Activated T-helper 1 cell treated with anti-CD3 and anti-CD28 coated beads, Interleukin-12 subunit alpha, Interleukin-12 subunit beta, Interleukin-2, Interleukin-4 antibody, amounts not matched to agents 30 ng/mL and 10 ng/mL and 1 ng/mL, durations not matched to agents 14 hours and 24 hours and 36 hours (primary cell): ENCODE data around the gene ZBTB32. TPM values are rescaled to one million over a fixed set of nuclear protein-coding genes. Genes with fewer than 3 reads are reported as not detected.
"Not testable (repeated sequence)": the region's sequence is repeated elsewhere in the genome, so short reads cannot be mapped to it uniquely, and the experiment has no call there.

Source experiments
- DNase-seq: peaks from one replicate; pipeline ENCODE4 v3.0.0; 2021; ENCODE audit warnings: low spot score
- H3K27ac Mint-ChIP-seq: one replicate; pipeline ENCODE4 v1.8.0; 2021; ENCODE audit warnings: mild to moderate bottlenecking, mixed read lengths
- H3K27me3 Mint-ChIP-seq: one replicate; pipeline ENCODE4 v1.8.0; 2022; ENCODE audit warnings: mild to moderate bottlenecking, moderate library complexity, mixed read lengths; ENCODE audit not compliant: insufficient read depth
- H3K36me3 Mint-ChIP-seq: one replicate; pipeline ENCODE4 v1.8.0; 2021; ENCODE audit warnings: low read depth, mixed read lengths
- H3K4me1 Mint-ChIP-seq: one replicate; pipeline ENCODE4 v1.8.0; 2021; ENCODE audit warnings: low read depth, mixed read lengths
- H3K4me3 Mint-ChIP-seq: one replicate; pipeline ENCODE4 v1.8.0; 2021; ENCODE audit warnings: mild to moderate bottlenecking, moderate library complexity, mixed read lengths
- H3K9me3 Mint-ChIP-seq: one replicate; pipeline ENCODE4 v1.8.0; 2021; ENCODE audit warnings: mixed read lengths
- intact Hi-C: fragments of 100-400 bp; cut with micrococcal nuclease; formaldehyde crosslinking; loops from one replicate; pipeline ENCODE4 v1.15.1; 2024
- total RNA-seq: library from RNA; stranded (reverse); gene quantifications from 2 replicates; pipeline ENCODE4 v1.2.3, GENCODE V29; 2022

ZBTB32 gene
- total RNA-seq, 1 donor from 2014 or later, result 126 TPM

- peaks cover 15% of the 10 kb centered on the region for H3K4me1 Mint-ChIP-seq
- no peaks in the 10 kb centered on the region for H3K36me3 Mint-ChIP-seq
- no peak overlapping the region for H3K27ac Mint-ChIP-seq
- no peak overlapping the region for H3K4me3 Mint-ChIP-seq
- no peaks in the 10 kb centered on the region for H3K9me3 Mint-ChIP-seq
- intact Hi-C loops, result loop anchor here (2.0 kb wide), 1 partner anchor 39 kb away; no protein-coding TSS in a partner anchor
- DNase-seq, result no peak
- H3K27me3 Mint-ChIP-seq, result peaks cover 33% of the 10 kb centered on the region
These were observed 32.5 kb upstream of the ZBTB32 start for GRCh38 chr19:35671818-35672217.

- H3K9me3 Mint-ChIP-seq, result no peaks in the 10 kb centered on the region
- H3K27ac Mint-ChIP-seq, result peak overlapping the region; percentile 29
- H3K4me1 Mint-ChIP-seq, result peaks cover 15% of the 10 kb centered on the region
- H3K36me3 Mint-ChIP-seq, result no peaks in the 10 kb centered on the region
- DNase-seq, result peak; percentile 58
- intact Hi-C loops, result loop anchor here (1.0 to 2.0 kb wide), 3 partner anchors 25 to 45 kb away; partner anchors contain the start of gene COX6B1
- H3K4me3 Mint-ChIP-seq, result peak overlapping the region; percentile 81
- H3K27me3 Mint-ChIP-seq, result peaks cover 37% of the 10 kb centered on the region
These were observed 31.1 kb upstream of the ZBTB32 start for GRCh38 chr19:35673121-35673804.

GRCh38 chr19:35675589-35676140, 28.7 kb upstream of the ZBTB32 start:
- H3K4me3 Mint-ChIP-seq, result no peak overlapping the region
- H3K27me3 Mint-ChIP-seq, result peaks cover 26% of the 10 kb centered on the region
- H3K36me3 Mint-ChIP-seq, result no peaks in the 10 kb centered on the region
- H3K27ac Mint-ChIP-seq, result no peak overlapping the region
- DNase-seq, result no peak
- intact Hi-C loops, result no loop called here
- peaks cover 15% of the 10 kb centered on the region for H3K4me1 Mint-ChIP-seq
- no peaks in the 10 kb centered on the region for H3K9me3 Mint-ChIP-seq

- Mint-ChIP-seq H3K4me3 (no peak overlapping the region), H3K36me3 (no peaks in the 10 kb centered on the region), H3K27me3 (peaks cover 1% of the 10 kb centered on the region), H3K9me3 (no peaks in the 10 kb centered on the region), H3K27ac (no peak overlapping the region), H3K4me1 (peaks cover 6% of the 10 kb centered on the region)
- intact Hi-C loops, result loop anchor here (5.0 kb wide), 1 partner anchor 192 kb away; no protein-coding TSS in a partner anchor
- DNase-seq, result no peak
These were observed 14.5 kb upstream of the ZBTB32 start for GRCh38 chr19:35689836-35690235.

GRCh38 chr19:35691106-35691505, 13.3 kb upstream of the ZBTB32 start:
- not testable (repeated sequence) for H3K27me3 Mint-ChIP-seq, H3K4me1 Mint-ChIP-seq, H3K4me3 Mint-ChIP-seq, H3K27ac Mint-ChIP-seq, H3K36me3 Mint-ChIP-seq, H3K9me3 Mint-ChIP-seq, DNase-seq
- intact Hi-C loops, result loop anchor here (5.0 kb wide), 1 partner anchor 191 kb away; no protein-coding TSS in a partner anchor

- no peak overlapping the region for H3K27ac Mint-ChIP-seq
- peaks cover 17% of the 10 kb centered on the region for H3K4me1 Mint-ChIP-seq
- H3K27me3 Mint-ChIP-seq, result no peaks in the 10 kb centered on the region
- intact Hi-C loops, result loop anchor here (5.0 kb wide), 1 partner anchor 190 kb away; no protein-coding TSS in a partner anchor
- H3K4me3 Mint-ChIP-seq, result no peak overlapping the region
- no peaks in the 10 kb centered on the region for H3K36me3 Mint-ChIP-seq
- H3K9me3 Mint-ChIP-seq, result no peaks in the 10 kb centered on the region
- no peak for DNase-seq
These were observed 12.3 kb upstream of the ZBTB32 start for GRCh38 chr19:35692010-35692409.

GRCh38 chr19:35693422-35693821, 10.9 kb upstream of the ZBTB32 start:
- H3K4me1 Mint-ChIP-seq, result peaks cover 21% of the 10 kb centered on the region
- H3K4me3 Mint-ChIP-seq, result no peak overlapping the region
- no peaks in the 10 kb centered on the region for H3K36me3 Mint-ChIP-seq
- no peak for DNase-seq
- peak overlapping the region; percentile 38 for H3K27ac Mint-ChIP-seq
- no peaks in the 10 kb centered on the region for H3K9me3 Mint-ChIP-seq
- no peaks in the 10 kb centered on the region for H3K27me3 Mint-ChIP-seq
- intact Hi-C loops, result loop anchor here (1.0 to 5.0 kb wide), 7 partner anchors 24 to 238 kb away; partner anchors contain the start of genes ARHGAP33, PSENEN and U2AF1L4

GRCh38 chr19:35693835-35694599, 10.3 kb upstream of the ZBTB32 start:
- DNase-seq, result peak; percentile 86
- intact Hi-C loops, result loop anchor here (1.0 to 5.0 kb wide), 9 partner anchors 8 to 237 kb away; partner anchors contain the start of genes ARHGAP33, NFKBID, PSENEN and U2AF1L4
- peaks cover 27% of the 10 kb centered on the region for H3K4me1 Mint-ChIP-seq
- no peaks in the 10 kb centered on the region for H3K27me3 Mint-ChIP-seq
- H3K27ac Mint-ChIP-seq, result peak overlapping the region; percentile 38
- H3K36me3 Mint-ChIP-seq, result no peaks in the 10 kb centered on the region
- H3K9me3 Mint-ChIP-seq, result no peaks in the 10 kb centered on the region
- H3K4me3 Mint-ChIP-seq, result no peak overlapping the region

GRCh38 chr19:35695895-35696422, 8.4 kb upstream of the ZBTB32 start:
- no peaks in the 10 kb centered on the region for H3K27me3 Mint-ChIP-seq
- peaks cover 32% of the 10 kb centered on the region for H3K4me1 Mint-ChIP-seq
- no peak for DNase-seq
- no peak overlapping the region for H3K27ac Mint-ChIP-seq
- no peaks in the 10 kb centered on the region for H3K36me3 Mint-ChIP-seq
- no peaks in the 10 kb centered on the region for H3K9me3 Mint-ChIP-seq
- intact Hi-C loops, result no loop called here
- H3K4me3 Mint-ChIP-seq, result no peak overlapping the region

- Mint-ChIP-seq H3K27ac (peak overlapping the region; percentile 48), H3K4me3 (no peak overlapping the region), H3K9me3 (no peaks in the 10 kb centered on the region), H3K27me3 (no peaks in the 10 kb centered on the region), H3K36me3 (no peaks in the 10 kb centered on the region), H3K4me1 (peaks cover 32% of the 10 kb centered on the region)
- no peak for DNase-seq
- intact Hi-C loops, result no loop called here
These were observed 7.5 kb upstream of the ZBTB32 start for GRCh38 chr19:35696835-35697234.

GRCh38 chr19:35702223-35703012, 1.9 kb upstream of the ZBTB32 start:
- Mint-ChIP-seq H3K4me1 (peaks cover 18% of the 10 kb centered on the region), H3K9me3 (no peaks in the 10 kb centered on the region), H3K27me3 (no peaks in the 10 kb centered on the region), H3K4me3 (peak overlapping the region; percentile 95), H3K27ac (peak overlapping the region; percentile 97), H3K36me3 (peaks cover 2% of the 10 kb centered on the region)
- intact Hi-C loops, result loop anchor here (1.0 to 2.0 kb wide), 7 partner anchors 8 to 293 kb away; partner anchors contain the start of genes LIN37, PROSER3 and SDHAF1
- peak; percentile 93 for DNase-seq

- no peaks in the 10 kb centered on the region for H3K27me3 Mint-ChIP-seq
- no peak overlapping the region for H3K4me3 Mint-ChIP-seq
- intact Hi-C loops, result loop anchor here (2.0 kb wide), 2 partner anchors 55 to 59 kb away; partner anchors contain the start of gene PROSER3
- peaks cover 2% of the 10 kb centered on the region for H3K36me3 Mint-ChIP-seq
- DNase-seq, result no peak
- peaks cover 17% of the 10 kb centered on the region for H3K4me1 Mint-ChIP-seq
- no peak overlapping the region for H3K27ac Mint-ChIP-seq
- no peaks in the 10 kb centered on the region for H3K9me3 Mint-ChIP-seq
These were observed 1.0 kb upstream of the ZBTB32 start for GRCh38 chr19:35703343-35703742.
